Fibroblast of mammary gland (primary cell): Measurements from ENCODE around the gene DOCK1.

Source experiments
- DNase-seq: peaks from one replicate; pipeline ENCODE4 v3.0.0-alpha.2; 2010; ENCODE audit warnings: low read depth
- H3K4me3 ChIP-seq: 2 replicates; pipeline ENCODE4 v1.5.1; 2011; ENCODE audit warnings: low read depth, mild to moderate bottlenecking, low read length, moderate library complexity; ENCODE audit not compliant: control insufficient read depth
- TF ChIP-seq, protein P1 (sequence below): conservative IDR thresholded peaks from 2 replicates; pipeline ENCODE4 v1.5.1; 2011; ENCODE audit warnings: low read depth, low read length, inconsistent platforms; ENCODE audit not compliant: control insufficient read depth, insufficient read depth

The DOCK1 gene

GRCh38 chr10:127299956-127300689 lies 394.9 kb downstream of the DOCK1 start:
- DNase-seq: no peak
- no peak overlapping the region for H3K4me3 ChIP-seq
- TF ChIP-seq, protein P1, sequence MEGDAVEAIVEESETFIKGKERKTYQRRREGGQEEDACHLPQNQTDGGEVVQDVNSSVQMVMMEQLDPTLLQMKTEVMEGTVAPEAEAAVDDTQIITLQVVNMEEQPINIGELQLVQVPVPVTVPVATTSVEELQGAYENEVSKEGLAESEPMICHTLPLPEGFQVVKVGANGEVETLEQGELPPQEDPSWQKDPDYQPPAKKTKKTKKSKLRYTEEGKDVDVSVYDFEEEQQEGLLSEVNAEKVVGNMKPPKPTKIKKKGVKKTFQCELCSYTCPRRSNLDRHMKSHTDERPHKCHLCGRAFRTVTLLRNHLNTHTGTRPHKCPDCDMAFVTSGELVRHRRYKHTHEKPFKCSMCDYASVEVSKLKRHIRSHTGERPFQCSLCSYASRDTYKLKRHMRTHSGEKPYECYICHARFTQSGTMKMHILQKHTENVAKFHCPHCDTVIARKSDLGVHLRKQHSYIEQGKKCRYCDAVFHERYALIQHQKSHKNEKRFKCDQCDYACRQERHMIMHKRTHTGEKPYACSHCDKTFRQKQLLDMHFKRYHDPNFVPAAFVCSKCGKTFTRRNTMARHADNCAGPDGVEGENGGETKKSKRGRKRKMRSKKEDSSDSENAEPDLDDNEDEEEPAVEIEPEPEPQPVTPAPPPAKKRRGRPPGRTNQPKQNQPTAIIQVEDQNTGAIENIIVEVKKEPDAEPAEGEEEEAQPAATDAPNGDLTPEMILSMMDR: no peak

DNA sequence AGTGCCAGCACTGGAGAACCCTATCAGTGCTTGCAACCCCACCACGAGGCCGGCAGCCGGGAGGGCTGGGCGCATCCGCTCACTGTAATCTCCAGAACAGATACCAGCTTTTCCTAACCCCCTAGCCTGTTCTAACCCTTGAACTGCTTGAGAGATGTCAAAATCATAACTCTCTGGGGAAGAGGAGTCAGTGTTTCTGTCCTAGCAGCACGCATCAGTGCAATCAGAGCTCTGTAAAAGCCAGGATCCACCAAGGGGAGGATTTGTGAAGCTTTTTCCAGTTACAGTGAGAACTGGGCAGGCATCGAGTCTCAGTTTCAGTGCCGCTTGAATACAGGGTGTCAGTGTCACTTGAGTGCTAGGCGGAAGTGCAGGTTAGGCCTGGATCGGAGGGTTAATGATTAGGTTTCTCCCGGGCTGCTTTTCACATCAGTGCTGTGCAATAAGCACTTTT lies 395.7 kb downstream of the DOCK1 start:
- no peak overlapping the region for H3K4me3 ChIP-seq
- TF ChIP-seq, protein P1: no peak
- no peak for DNase-seq

DNA sequence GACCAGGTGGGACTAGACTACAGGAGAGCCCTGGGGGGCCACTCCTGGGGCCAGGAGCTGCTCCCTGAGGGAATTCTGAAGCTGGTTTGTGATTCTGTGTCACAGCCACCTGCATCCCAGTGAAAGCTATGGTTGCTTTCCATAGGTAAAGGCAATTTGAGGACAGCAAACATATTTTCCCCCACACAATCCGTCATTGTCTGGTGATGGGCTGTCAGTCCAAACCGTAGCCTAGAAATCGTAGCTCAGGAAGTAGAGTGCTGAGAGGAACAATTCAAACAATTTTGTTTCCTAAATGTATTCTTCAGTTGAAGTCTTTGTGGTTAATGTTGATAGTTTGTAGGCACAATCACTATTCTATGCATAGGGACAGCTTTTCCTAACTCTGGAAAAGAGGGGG lies 397.1 kb downstream of the DOCK1 start:
- TF ChIP-seq, protein P1: no peak
- no peak overlapping the region for H3K4me3 ChIP-seq
- DNase-seq: no peak

DNA sequence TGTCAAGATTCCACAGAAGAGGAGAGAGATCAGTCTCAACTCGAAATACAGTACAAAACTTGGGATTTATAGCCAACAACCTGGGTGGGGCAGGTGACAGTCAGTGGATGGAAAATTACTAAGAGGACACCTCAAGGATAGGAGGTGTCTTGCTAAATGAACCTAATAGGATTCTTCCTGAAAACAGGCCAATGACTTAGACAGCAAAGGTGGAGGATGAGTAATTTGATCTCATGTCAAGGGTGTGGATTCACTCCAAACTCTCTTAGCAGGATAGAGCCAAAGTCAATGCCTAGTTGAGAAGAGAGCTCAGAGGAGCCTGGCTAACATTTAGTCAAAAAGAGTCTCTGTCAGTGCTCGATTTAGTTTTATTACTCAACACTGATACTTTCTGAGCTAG lies 397.9 kb downstream of the DOCK1 start:
- DNase-seq: no peak

GRCh38 chr10:127303746-127304145 lies 398.5 kb downstream of the DOCK1 start:
- no peak for DNase-seq
- TF ChIP-seq, protein P1: no peak
- H3K4me3 ChIP-seq: no peak overlapping the region

More for the DNA sequence above, 397.9 kb downstream of the DOCK1 start:
- TF ChIP-seq, protein P1: no peak
- H3K4me3 ChIP-seq: no peak overlapping the region

DNA sequence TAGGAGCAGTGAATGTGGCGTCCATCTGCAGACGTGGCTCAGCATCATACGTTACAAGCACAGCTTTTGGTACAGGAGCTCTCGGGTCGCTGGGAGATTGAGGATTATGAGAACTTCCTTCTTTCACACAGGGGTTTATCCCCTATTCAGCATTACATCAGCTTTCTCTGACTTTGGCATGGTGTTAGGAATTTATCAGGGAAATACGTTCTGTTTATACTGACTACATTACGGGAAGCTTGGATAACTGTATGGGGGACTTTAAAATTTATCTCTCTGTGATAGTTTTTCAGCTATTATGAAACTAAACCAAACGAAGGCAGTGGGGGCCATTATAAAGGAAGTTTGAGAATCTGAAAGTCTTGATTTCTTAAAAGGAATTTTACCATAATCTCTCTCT lies 401.3 kb downstream of the DOCK1 start:
- no peak overlapping the region for H3K4me3 ChIP-seq
- TF ChIP-seq, protein P1: no peak

DNA sequence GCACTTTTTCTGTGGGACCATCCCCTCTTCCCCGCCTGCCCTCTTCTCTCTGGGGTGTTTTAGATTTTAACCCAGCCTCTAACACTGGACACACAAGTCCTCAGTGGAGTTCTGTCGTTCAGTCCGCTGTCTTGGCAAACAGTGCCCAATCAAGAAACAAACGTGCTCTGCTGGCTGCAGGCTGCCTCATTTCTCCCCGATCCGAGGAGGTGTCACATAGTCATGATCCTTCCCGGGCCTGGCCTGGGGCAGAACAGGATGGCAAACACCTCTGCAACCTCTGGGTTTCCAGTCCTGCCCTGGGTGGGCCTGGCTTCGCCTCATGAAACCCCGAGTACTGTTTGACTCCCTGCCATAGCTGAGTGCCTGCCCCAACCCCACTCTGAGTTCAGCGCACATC lies 402.1 kb downstream of the DOCK1 start:
- DNase-seq: no peak
- TF ChIP-seq, protein P1: no peak
- H3K4me3 ChIP-seq: no peak overlapping the region

More for the DNA sequence above, 401.3 kb downstream of the DOCK1 start:
- DNase-seq: no peak
